T-helper 22 cell (primary cell): ENCODE measurements around the gene IFI27L2.

Experiments used
- DNase-seq: peaks from one replicate; pipeline ENCODE4 v3.0.0-alpha.2; 2020; ENCODE audit warnings: low read depth

Gene IFI27L2

DNA sequence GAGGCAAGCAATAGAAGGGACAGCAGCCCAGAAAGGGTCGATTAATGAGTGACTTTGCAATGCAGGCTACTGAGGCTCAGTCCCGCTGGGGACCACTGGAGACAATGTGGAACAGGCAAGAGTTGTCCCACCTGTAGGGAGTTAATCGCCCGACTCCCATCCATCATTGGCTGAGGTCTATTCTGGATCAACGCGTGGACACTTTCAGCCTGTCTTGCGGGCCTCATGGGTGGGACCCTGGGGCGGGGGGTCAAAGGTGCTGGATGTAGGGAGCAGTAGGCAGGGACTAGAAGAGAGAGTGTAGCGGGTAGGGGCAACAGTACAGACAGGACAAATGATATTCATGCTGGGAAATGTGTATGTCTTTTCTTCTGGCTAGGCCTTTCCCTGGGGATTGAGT is 6.1 kb downstream of the IFI27L2 start:
- no peak for DNase-seq

DNA sequence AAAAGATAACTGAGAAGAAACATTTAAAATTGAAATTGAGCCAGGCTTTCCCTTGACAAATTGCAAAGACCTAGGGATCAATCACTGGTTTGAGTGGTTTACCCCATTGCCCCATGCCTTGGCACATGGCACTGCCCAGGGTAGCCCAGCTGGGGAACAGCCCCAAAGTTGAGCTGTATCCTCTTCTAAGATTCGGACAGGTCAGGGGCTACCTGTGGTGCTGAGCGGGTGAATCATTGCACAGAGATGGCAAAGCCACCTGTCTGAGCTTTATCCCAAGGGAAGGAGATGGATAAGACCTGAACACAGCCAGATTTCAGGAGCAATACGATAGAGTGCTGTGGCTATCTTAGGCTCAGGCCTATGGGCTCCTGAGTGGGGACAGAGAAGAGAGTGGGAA is 7.0 kb downstream of the IFI27L2 start:
- DNase-seq, result no peak

DNA sequence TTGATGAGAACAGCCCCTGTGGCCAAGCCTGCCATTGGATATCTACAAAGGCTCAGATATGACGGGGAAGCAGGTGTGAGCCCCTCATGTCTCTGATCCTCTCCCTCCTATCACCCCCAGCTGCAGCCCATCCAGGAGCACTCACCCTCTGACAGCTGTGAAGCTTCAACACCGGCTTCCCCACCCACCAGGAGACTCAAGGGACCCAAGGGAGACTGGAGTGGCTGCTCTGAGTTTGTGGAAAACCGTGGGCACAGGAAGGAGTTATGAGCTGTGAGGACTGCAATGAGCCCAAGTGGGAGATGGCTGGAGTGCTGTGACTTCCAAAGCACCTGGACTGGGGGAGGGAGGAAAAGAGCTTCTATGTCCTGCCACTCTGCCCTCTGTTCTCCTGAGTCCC is 7.9 kb downstream of the IFI27L2 start:
- DNase-seq, result no peak

DNA sequence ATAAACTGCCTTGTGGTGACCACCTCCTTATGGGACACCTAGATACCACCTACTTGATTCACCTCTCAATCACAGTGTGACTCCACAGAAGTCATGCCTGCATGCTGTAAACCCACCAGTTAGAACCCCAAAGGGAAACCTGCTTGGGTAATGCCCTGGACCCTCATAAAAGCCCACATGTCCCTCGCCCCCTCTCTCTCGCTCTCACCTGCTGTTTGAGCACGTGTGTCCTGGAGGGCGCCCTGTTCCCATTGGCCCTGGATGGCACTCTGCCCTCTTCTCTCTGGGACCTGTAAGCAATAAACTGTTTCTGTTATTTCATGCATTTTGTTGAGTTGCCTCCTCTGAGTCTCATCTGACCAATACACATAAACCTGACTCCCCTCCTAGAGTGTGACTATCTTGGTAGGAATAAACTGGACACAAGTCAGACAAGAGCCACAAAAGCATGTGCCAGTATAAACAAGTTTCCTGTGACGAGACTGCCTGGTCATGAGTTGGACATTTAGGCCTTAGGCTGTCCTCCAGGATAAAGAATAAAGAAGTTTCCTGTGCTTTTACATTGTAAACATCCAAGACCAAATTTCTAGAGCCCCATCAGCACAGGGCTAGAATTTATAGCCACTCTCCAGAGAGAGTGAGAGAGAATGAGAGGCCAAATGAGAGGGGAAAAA is 8.6 kb downstream of the IFI27L2 start:
- DNase-seq, result no peak

DNA sequence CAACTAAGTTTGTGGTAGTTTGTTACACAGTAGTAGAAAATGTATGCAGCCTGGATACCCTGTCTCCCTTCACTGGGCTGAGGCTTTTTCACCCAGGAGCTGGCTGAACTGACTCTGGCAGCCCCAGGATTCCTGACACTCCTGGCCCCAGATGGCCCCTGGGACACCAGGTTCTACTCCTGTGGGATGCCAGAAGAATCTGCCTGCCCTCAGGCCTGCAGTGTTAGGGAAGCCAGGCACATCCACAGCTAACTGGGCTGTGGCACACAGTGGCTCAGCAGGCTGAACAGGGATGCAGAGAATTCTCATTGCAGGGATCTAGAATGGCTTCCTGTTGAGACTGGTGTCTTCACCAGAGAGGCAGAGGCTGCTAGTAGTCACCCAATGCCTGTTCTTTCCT is 10.3 kb downstream of the IFI27L2 start:
- no peak for DNase-seq

DNA sequence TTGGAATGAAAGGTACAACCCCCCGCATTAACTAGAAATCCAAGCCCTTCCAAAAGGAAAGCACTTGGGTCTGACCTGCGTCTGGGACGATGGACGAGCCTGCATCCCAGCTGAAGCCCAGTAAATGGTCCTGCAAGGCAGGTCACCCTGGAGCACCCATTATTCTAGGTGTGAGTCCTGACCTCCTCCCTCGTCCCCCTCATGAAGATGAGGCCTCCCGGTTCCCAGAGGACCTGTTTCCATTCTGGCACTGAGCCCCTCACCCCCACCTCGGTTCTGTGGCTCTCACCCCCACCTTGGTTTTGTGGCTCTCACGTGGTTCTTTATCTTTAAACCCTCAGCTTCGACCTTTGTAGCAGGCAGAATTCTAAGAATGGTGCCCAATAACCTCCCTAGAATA is 11.5 kb downstream of the IFI27L2 start:
- no peak for DNase-seq

DNA sequence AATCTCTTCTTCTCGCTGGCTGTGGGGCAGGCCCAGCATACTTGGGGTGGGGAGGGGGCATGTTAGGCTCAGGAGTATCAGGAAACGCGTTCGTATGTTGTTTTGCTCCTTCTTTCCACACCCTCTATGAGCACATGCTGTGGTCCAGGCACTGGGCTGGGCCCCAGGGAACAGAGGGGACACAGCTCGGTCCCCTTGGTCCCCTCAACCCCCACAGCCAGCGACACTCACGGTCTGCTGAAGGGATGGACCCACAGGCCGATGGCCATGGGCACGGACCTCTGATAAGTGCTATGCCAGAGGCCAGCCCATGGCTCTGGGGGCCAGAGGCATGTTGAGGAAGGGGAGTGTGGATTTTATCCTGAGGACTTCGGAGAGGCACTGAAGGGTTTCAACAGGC is 12.7 kb downstream of the IFI27L2 start:
- DNase-seq, result no peak

DNA sequence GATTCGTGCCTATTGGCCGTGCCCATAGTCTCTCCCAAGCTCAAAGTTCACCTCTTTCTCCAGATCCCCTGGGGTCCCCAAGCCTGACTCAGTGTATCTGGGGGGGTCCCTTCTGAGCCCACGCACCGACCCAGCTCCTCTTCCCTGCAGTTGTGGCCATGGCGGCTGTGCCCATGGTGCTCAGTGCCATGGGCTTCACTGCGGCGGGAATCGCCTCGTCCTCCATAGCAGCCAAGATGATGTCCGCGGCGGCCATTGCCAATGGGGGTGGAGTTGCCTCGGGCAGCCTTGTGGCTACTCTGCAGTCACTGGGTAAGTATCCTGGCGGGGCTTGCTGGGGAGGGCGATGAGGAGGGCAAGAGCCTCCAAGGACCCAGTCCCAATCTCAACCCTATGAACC is 13.8 kb downstream of the IFI27L2 start:
- DNase-seq, result no peak

DNA sequence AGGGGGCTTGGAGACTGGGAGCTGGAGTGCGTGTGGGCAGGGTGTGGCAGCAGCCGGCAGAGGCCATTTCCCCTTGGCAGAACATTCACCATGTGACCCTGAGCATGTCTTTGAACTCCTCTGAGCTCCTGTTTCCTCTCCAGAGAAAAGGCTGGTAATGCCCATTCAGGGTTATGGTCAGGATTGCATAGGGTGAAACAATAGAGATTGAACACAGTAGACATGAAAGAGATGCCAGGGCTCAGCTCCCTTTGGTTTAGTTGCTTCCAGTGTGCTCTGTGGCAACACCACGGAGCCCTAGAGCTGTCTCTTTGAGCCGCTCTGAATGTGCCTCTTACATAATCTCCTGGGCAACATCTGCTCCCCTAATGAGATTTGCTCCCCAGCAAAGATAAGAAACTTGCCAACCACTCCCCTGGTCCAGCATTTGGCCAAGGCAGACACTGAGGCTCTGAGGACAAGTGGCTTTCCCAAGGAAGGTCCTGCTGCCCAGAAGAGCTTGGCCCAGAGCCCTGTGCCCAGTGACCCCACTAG is 14.3 kb downstream of the IFI27L2 start:
- no peak for DNase-seq

DNA sequence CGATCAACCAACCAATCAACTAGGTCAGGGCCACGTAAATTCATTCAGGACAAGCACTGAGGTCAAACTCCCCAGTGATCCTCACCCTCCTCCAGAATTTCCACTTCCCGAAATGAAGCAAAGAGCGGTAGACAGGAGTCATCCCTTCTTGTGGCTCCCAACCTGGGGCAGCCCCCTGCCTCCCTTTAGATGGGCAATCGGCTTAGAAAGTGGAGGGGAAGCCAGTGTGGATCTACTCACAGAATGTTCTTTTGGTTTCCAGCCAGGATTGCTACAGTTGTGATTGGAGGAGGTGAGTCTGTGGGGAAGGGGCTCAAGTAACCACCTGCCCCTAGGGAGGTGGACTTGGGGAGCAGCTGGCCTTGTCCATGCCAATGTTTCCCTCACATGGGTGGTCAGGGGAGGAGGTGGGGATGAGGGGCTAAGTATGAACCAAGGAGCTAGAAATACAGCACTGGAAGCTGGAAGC is 14.8 kb downstream of the IFI27L2 start:
- no peak for DNase-seq

DNA sequence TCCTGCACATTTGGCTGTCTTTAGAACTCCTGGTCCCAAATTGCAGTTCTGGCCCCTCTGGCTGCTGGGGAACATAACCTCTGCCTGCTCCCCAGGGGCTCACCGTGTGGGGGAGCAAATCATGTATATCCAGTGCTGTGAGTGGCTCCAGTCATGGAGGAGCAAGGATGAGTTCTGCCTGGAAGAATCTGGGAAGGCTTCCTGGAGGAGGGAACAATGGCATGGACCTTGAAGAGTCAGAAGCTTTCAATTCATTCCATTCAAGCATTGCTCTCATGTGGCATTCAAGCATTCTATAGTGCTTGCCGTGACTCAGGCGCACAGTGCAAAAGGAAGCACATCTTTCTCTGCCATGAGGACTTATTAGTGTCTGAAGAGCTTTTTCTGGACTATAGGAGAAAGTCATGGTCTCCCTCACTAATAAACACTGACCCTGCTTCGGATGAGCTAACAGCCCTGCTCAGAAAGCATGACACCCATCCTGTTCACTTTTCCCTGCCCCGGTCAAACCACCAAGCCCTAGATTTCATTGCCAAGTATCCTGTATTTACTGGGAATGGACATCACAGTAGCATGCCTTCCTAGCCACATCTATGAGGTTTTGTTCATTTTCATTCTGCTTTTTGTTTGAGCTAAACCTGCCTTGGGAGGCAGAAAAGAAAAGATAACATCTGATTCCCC is 15.4 kb downstream of the IFI27L2 start:
- DNase-seq, result no peak

DNA sequence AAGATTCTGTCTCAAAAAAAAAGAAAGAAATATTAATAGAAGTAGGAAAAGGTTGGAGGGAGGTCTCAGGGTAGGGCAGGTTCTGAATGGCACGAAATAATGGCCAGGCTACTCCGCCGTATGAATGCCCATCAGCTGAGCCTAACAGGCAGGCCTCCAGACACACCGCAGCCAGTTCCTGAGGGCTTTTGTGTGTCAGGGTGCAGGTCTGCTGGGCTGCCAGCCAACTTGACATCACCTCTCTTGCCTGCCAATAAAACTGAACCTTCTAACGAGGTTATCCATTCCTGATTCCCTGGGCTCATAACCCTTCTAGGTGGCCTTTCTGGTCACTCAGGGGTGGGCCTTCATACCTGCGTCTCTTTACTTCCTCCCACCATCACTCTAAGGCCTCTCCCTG is 15.9 kb downstream of the IFI27L2 start:
- DNase-seq, result no peak

DNA sequence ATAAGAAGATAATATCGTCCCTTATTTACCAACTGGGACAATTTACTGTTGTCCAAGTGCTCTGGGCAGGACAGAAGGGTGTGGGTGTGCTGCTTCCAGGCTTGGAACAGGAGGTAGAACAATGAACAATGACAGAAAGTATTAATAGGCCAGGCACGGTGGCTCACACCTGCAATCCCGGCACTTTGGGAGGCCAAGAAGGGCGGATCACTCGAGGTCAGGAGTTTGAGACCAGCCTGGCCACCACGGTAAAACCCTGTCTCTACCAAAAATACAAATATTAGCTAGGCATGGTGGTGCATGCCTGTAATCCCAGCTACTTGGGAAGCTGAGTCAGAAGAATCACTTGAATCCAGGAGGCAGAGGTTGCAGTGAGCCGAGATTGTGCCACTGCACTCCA is 16.3 kb downstream of the IFI27L2 start:
- DNase-seq, result no peak

DNA sequence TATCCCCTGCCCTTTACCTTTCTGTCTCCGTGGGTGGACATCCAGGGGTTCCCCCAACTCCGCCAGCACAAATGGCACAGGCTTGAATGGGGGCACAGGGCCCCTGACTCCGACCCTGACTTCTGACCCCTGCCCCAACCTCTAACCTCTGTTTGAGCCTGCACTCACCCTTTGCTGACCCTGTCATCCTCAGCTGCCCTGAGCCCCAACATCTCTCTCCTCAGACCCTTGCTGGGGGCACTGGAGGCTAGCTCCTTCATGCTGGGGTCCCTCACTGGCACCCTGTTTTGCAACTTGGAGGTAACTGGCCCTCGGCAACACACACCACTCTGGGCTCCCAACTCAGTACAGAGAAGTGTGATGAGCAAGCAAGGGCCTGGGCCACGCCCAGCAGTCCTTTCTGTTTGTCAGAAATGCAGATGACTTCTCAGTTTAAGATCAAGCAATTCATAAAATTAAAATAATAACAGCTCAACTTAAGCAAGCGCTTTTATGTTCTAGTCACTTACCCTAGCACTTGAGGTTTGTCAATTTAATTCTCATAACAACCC is 16.8 kb downstream of the IFI27L2 start:
- DNase-seq, result no peak

DNA sequence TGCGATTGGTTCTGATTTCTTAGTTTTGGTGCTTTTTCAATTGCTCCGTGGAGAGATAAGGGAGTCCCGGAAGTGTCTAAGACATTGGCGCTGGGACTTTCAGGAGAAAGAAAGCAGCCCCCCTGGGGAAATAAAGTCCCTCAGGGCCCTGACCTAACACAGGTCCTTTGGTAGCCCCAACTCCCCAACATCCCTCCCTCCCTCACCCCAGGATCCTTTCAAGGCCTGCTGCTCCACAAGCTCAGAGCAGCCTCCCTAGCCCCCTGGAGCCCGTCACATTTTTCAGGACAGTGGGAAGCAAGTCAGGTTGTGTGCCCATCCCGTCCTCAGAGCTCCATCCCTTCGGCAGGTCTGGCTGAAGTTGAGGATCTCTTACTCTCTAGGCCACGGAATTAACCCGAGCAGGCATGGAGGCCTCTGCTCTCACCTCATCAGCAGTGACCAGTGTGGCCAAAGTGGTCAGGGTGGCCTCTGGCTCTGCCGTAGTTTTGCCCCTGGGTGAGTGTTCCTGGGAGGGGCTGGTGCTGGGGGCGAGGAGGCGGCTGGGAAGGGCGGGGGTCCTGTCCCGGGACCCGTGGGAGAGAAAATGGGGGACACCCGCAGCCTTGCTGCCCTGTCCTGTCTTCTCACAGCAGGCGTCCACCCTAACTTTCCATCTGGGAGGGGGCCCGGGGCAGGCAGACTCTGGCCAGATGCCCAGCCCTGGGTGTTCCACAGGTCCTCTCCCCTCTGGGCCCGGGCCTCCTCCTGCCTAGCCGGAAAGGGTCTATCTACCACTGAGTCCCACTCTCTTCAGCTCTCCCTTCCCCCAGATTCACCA is 17.9 kb downstream of the IFI27L2 start:
- DNase-seq, result no peak

DNA sequence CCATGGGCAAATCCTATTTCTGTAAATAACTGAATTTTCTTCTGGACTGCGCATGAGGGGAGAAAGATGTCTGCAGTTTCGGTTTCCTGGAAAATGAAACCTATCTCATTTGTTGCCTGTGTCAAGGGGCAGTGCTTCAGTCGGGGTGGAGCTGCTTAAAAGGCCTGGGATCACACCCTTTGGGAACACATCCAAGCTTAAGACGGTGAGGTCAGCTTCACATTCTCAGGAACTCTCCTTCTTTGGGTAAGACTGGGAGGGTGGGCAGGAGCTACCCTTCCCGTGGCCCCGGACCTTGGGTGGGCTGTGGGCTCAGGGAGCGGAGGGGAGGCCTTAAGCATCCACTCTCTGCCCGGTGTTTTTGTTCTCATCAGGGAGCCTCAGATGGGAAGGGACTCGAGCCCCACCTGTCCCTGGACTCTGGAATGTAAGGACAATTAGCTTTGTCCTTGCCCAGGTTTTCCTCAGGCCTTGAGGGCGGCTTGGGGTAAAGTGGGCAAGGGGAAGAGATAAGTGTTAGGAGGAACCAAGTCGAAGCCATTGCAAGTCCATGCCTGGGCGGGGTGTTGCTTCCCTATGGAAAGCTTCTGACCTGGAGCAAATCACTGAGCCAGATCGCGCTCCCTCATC is 18.7 kb downstream of the IFI27L2 start, which contains the start of gene IFI27:
Gene IFI27, plus strand, starts transcription at position 185 of the 630 bp plus-strand sequence.
- DNase-seq, result no peak

DNA sequence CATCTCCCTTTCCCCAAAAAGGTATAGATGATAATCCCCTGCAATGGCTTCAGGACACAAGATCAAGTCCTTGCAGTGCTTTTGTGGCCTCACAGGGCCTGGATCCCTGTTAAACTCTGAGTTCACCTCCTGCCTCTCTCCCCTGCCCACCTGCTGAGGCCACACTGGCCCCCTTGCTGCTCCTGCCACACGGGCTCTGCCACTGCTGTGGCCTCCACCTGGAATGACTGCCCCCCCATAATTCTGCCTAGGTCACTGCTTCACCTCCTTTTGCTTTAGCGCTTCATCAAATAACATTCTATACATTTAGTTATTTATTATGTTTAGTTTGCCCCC is 19.5 kb downstream of the IFI27L2 start:
- DNase-seq, result no peak

DNA sequence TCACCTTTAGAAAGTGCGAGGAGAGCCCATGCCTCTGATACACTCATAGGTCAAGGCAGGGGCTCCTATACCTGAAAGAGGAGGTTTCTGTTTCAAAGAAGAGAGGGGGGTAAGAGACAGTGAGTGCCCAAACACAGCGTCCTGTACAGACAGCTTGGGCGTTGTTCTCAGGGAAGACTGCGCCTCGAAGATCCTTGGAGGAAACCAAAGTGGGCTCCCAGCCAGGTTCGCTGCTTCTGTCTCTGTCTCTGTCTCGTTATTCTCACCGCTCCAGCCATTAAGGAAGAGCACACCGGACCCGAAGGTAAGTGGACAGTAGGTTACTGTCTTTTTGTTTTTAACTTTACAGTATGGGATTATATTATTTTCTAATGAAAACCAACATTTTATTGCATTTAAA is 24.7 kb downstream of the IFI27L2 start:
- no peak for DNase-seq

DNA sequence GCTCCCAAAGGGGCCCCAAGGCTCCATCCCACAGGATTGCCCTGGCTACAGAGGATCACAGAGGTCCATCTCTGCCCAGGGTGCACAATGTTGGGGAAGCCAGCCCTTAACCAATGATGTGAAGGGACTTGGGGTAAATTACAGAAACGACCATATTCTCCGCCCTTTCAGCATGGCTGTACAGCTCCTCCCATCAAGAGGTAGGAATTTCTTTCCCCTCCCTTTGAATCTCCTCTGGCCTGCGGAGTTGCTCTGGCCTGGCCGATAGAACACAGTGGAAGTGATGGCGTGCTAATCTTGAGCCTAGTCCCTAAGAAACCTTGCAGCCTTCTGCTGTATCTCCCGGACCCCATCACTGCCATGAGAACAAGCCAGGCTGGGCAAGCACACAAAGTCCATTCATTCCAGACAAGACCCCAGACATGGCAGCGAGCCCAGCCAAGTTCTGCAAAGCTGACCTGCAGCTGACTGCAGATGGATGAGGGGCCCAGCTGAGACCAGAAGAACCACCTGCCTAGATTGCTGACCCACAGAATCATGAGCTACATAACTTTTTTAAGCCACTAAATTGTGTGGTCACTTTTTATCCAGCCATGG is 25.8 kb downstream of the IFI27L2 start:
- no peak for DNase-seq

DNA sequence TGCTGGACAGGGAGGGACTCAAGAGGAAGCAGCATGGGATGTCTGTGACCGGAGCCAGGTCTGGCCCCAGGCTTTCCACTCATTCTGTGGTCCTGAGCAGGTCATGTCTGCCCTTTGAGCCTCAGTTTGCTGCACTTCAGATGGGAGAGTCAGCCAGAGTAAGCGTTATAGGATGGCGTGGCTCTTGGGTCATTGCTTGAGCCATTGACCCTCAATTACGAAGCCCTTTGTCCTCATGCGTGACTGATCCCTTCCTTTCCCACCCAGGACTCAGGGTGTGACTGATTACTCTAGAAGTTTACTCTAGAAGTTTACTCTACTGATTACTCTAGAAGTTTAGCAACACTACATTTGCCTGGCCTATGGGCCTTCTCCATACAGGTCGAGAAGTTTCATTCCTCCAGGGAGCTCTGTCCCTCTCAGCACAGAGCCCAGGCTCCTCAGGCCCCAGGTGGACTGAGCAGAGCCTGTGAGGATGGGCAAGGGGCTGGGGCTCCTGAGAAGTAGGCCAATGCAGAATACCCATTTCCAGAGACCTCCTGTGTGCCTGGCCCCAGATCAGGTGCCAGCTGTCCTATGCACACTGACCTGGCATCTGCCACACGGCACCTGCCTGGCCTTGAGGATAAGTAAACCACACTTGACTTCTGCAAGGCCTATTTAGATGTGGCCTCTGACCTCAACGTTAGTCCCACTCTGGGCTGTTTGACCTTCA is 26.5 kb downstream of the IFI27L2 start:
- DNase-seq, result no peak

DNA sequence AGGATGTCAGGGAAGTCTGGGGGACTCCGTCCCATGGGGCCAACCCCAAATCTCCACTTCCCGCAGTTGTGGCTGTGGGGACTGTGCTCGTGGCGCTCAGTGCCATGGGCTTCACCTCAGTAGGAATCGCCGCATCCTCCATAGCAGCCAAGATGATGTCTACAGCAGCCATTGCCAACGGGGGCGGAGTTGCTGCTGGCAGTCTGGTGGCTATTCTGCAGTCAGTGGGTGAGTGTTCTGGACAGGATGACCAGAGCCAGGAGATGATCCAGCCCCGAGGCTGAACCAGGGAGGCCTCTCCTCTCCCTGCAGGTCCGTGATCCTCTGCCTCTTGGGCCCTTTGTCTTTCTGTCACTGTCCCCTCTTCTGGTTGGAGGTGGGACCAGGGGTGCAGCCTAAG is 27.7 kb downstream of the IFI27L2 start:
- DNase-seq, result no peak
